Upper lobe of left lung (tissue), 4 donors: ENCODE data around the gene CBX8.

Experiments used
- CTCF ChIP-seq, 6 experiments: fragments of 450-650 bp in 4 of 6; fragments of 200-600 bp in 2 of 6; sonication (generic) in 2 of 6; IDR thresholded peaks; one replicate each; pipeline ENCODE4 v1.5.1; 2016 to 2019; ENCODE audit warnings: antibody characterized with exemption in 6 of 6
- POLR2A ChIP-seq, 4 donors: fragments of 450-650 bp; IDR thresholded peaks; one replicate each; pipeline ENCODE4 v1.5.1; 2016 to 2017; ENCODE audit warnings: antibody characterized with exemption in 4 of 4, mild to moderate bottlenecking in 2 of 4
- POLR2AphosphoS5 ChIP-seq, 2 donors: sonication (generic); formaldehyde crosslinking; IDR thresholded peaks; one replicate each; pipeline ENCODE4 v1.5.1; 2017; ENCODE audit warnings: antibody characterized with exemption in 2 of 2

- TF ChIP-seq CTCF (IDR thresholded peaks at IDR 0.05), result no peak
- no peak for TF ChIP-seq POLR2A (IDR thresholded peaks at IDR 0.05)
- no peak for TF ChIP-seq POLR2AphosphoS5 (IDR thresholded peaks at IDR 0.05)
These were observed 24.6 kb upstream of the CBX8 start for GRCh38 chr17:79821331-79822095.
